Esophagus muscularis mucosa (tissue), 4 donors: ENCODE data around the gene CUTC. TPM values are rescaled to one million over a fixed set of nuclear protein-coding genes. Genes with fewer than 3 reads are reported as not detected.

Source experiments
- DNase-seq: peaks from one replicate; pipeline ENCODE4 v3.0.0-alpha.2; 2017; ENCODE audit errors: extremely low spot score
- H3K27ac ChIP-seq, 4 donors: fragments of 200-600 bp; sonication (generic); replicated peaks in 1 of 4; 1 replicate in 3 of 4; 2 replicates in 1 of 4; pipeline ENCODE4 v1.5.1; 2016 to 2019; ENCODE audit warnings: mild to moderate bottlenecking in 1 of 4
- H3K27me3 ChIP-seq, 4 donors: fragments of 200-600 bp; sonication (generic); one replicate each; pipeline versions ENCODE4 v1.5.1 to v1.6.0; 2016 to 2019
- H3K36me3 ChIP-seq, 4 donors: fragments of 200-600 bp; sonication (generic); one replicate each; pipeline ENCODE4 v1.5.1; 2016 to 2019
- H3K4me1 ChIP-seq, 4 donors: fragments of 200-600 bp; sonication (generic); one replicate each; pipeline ENCODE4 v1.5.1; 2016 to 2019
- H3K4me3 ChIP-seq, 4 donors: fragments of 200-600 bp; sonication (generic); 1 replicate in 2 of 4; 2 replicates in 2 of 4; pipeline ENCODE4 v1.5.1; 2016 to 2019; ENCODE audit warnings: mild to moderate bottlenecking in 4 of 4, moderate library complexity in 1 of 4
- H3K9me3 ChIP-seq, 4 donors: fragments of 200-600 bp; sonication (generic); 1 replicate in 3 of 4; 2 replicates in 1 of 4; pipeline ENCODE4 v1.5.1; 2016 to 2019
- CTCF ChIP-seq, 3 experiments: fragments of 200-600 bp in 2 of 3; fragments of 450-650 bp in 1 of 3; sonication (generic) in 2 of 3; IDR thresholded peaks; one replicate each; pipeline ENCODE4 v1.5.1; 2017 to 2019; ENCODE audit warnings: antibody characterized with exemption in 3 of 3, mild to moderate bottlenecking in 2 of 3, moderate library complexity in 1 of 3
- EP300 ChIP-seq: sonication (generic); formaldehyde crosslinking; IDR thresholded peaks from one replicate; pipeline ENCODE4 v1.6.1; 2017; ENCODE audit warnings: antibody characterized with exemption
- POLR2A ChIP-seq: fragments of 450-650 bp; IDR thresholded peaks from one replicate; pipeline ENCODE4 v1.6.1; 2017; ENCODE audit warnings: antibody characterized with exemption, moderate library complexity, mild to moderate bottlenecking, low read depth
- POLR2AphosphoS5 ChIP-seq, 2 donors: sonication (generic); formaldehyde crosslinking; IDR thresholded peaks; one replicate each; pipeline ENCODE4 v1.6.1; 2017; ENCODE audit warnings: antibody characterized with exemption in 2 of 2
- WGBS: methylation state at CpG from one replicate; pipeline ENCODE4 v1.1.5; 2018; 5-methylcytosine and 5-hydroxymethylcytosine counted together
- intact Hi-C: fragments of 100-400 bp; cut with DNase I; formaldehyde crosslinking; loops from one replicate; pipeline ENCODE4 v1.15.1; 2023
- total RNA-seq, 4 donors: library from RNA; depleted of rRNA; stranded (reverse); fragments of >200 nt; gene quantifications; one replicate each; pipeline versions ENCODE4 v1.1.0 to v1.2.1, GENCODE V29; 2016

The CUTC gene
- total RNA-seq, 4 donors from 2014 or later = 17.6 to 28.7 (median 24.1) TPM

GRCh38 chr10:99709480-99710229 lies 22.4 kb upstream of the CUTC start:
- peaks cover 0 to 57% (median 36%) of the 10 kb centered on the region in 4 donors for H3K36me3 ChIP-seq

GRCh38 chr10:99711129-99711719 lies 20.8 kb upstream of the CUTC start:
- Histone ChIP-seq H3K4me1 (peaks cover 0 to 31% (median 24%) of the 10 kb centered on the region in 4 donors), H3K27me3 (no peaks in the 10 kb centered on the region), H3K27ac (no peak overlapping the region), H3K4me3 (no peak overlapping the region), H3K36me3 (peaks cover 5 to 57% (median 41%) of the 10 kb centered on the region in 4 donors), H3K9me3 (no peaks in the 10 kb centered on the region)
- intact Hi-C loops = loop anchor here (2.0 to 10.0 kb wide), 2 partner anchors 276 to 318 kb away; partner anchors contain the start of gene GOT1
- no peak for DNase-seq
- TF ChIP-seq CTCF (IDR thresholded peaks at IDR 0.05) (peak; percentile 33 to 43 (median 34)), POLR2A (no peak)

More at GRCh38 chr10:99709480-99710229, 22.4 kb upstream of the CUTC start:
- H3K9me3 ChIP-seq = no peaks in the 10 kb centered on the region
- TF ChIP-seq EP300 (no peak), POLR2A (no peak), POLR2AphosphoS5 (IDR thresholded peaks at IDR 0.05) (no peak), CTCF (IDR thresholded peaks at IDR 0.05) (no peak)
- intact Hi-C loops = loop anchor here (2.0 to 10.0 kb wide), 3 partner anchors 87 to 317 kb away; partner anchors contain the start of genes GOT1 and SLC25A28
- peaks cover 0 to 31% (median 24%) of the 10 kb centered on the region in 4 donors for H3K4me1 ChIP-seq
- peak overlapping the region; percentile 46 to 75 (median 74) for H3K27ac ChIP-seq
- 49% methylated on average over 4 of the region's 4 CpGs for WGBS
- H3K27me3 ChIP-seq = no peaks in the 10 kb centered on the region
- H3K4me3 ChIP-seq = no peak overlapping the region
- DNase-seq = no peak

DNA sequence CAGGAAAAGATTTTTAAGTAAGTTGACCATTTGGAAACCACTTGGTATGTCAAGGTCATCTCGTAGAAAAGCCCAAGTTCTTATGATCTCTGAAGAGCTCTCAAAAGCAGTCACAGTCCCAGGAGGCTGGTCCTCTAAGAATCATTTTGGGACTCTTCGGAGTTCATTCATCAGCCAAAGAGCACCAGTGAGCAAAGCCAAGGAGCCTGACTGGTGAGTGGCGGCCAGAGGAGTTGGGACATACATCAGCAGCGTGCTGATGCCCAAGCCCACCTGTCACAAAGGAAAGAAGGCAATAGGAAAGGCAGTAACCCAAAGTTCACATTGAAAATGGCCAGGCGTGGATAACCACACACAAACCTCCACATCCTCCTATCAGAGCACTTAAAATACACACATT lies 17.6 kb upstream of the CUTC start:
- Histone ChIP-seq H3K27me3 (no peaks in the 10 kb centered on the region), H3K4me1 (peaks cover 0 to 13% (median 7%) of the 10 kb centered on the region in 4 donors), H3K4me3 (no peak overlapping the region), H3K9me3 (no peaks in the 10 kb centered on the region), H3K27ac (no peak overlapping the region), H3K36me3 (peaks cover 12 to 84% (median 69%) of the 10 kb centered on the region in 4 donors)
- intact Hi-C loops = loop anchor here (10.0 kb wide), 1 partner anchor 280 kb away; the partner anchor contains the start of gene GOT1
- no peak for TF ChIP-seq POLR2AphosphoS5 (IDR thresholded peaks at IDR 0.05)
- TF ChIP-seq EP300 = no peak
- no peak for TF ChIP-seq POLR2A
- no peak for TF ChIP-seq CTCF (IDR thresholded peaks at IDR 0.05)
- WGBS = 89% methylated on average over 5 of the region's 5 CpGs
- DNase-seq = no peak

GRCh38 chr10:99720387-99720786 lies 11.6 kb upstream of the CUTC start:
- Histone ChIP-seq H3K27me3 (no peaks in the 10 kb centered on the region), H3K4me1 (no peaks in the 10 kb centered on the region), H3K9me3 (no peaks in the 10 kb centered on the region), H3K36me3 (peaks cover 49 to 100% (median 92%) of the 10 kb centered on the region in 4 donors), H3K27ac (no peak overlapping the region), H3K4me3 (no peak overlapping the region)
- no peak for TF ChIP-seq EP300
- no peak for TF ChIP-seq POLR2A
- no peak for TF ChIP-seq POLR2AphosphoS5 (IDR thresholded peaks at IDR 0.05)
- TF ChIP-seq CTCF (IDR thresholded peaks at IDR 0.05) = no peak
- 91% methylated on average over 2 of the region's 2 CpGs for WGBS
- no peak for DNase-seq
- intact Hi-C loops = no loop called here
